HepG2 (cell line): ENCODE data around the gene DSE.

Source experiments
- BCL6 ChIP-seq: IDR thresholded peaks from 2 replicates; pipeline ENCODE4 v1.6.1; 2016; ENCODE audit warnings: missing genetic modification reagents, missing compliant biosample characterization
- ESRRA ChIP-seq: sonication (generic); formaldehyde crosslinking; IDR thresholded peaks from 2 replicates; pipeline ENCODE4 v1.5.1; 2020; ENCODE audit warnings: mild to moderate bottlenecking, low read depth, missing genetic modification reagents
- FOXK2 ChIP-seq: fragments of 450-650 bp; IDR thresholded peaks from 2 replicates; pipeline ENCODE4 v1.6.1; 2016
- TF ChIP-seq, protein P1 (sequence below): sonication (generic); formaldehyde crosslinking; IDR thresholded peaks from 2 replicates; pipeline ENCODE4 v1.5.0; 2020; ENCODE audit warnings: mild to moderate bottlenecking, missing genetic modification reagents, moderate library complexity

DNA sequence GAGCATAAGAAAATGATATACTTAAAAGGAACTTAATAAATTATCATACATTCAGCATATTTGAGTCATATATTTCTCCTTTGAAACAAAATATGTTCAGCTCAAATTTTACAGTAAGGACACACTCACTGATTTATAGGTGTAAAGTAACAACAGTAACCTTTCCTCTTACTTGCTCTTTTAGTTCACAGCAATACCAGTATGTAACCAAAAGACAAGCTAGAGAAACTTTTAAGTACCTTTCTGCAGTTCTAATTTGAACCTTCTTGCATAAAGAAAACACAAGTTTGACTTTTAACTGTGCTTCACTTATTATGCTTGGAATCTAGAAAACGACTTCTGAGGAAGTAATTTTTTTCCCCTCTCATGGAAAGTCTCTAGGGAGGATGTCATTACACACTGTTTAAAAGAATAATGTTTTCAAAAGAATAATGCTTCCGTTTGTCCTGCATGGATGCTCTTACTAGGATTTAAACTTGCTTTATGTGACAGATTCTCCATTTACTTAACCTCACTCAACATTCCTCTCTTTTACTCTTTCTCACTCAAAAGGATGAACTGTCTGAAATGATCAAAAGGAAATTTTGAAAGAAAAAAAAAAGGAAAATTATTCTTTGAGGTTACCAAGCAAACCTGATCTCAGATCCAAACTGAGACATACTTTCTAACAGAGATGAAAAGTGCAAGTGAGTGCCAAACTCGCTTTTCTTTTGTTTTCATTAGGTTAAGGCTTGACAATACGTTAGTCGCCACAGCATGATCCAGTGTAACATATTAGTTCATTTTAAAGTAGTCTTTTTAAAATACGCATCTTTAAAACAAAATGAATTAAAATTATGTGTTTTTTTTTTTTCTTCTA, 68.1 kb downstream of the DSE start:
- TF ChIP-seq FOXK2, result no peak
- TF ChIP-seq, protein P1, sequence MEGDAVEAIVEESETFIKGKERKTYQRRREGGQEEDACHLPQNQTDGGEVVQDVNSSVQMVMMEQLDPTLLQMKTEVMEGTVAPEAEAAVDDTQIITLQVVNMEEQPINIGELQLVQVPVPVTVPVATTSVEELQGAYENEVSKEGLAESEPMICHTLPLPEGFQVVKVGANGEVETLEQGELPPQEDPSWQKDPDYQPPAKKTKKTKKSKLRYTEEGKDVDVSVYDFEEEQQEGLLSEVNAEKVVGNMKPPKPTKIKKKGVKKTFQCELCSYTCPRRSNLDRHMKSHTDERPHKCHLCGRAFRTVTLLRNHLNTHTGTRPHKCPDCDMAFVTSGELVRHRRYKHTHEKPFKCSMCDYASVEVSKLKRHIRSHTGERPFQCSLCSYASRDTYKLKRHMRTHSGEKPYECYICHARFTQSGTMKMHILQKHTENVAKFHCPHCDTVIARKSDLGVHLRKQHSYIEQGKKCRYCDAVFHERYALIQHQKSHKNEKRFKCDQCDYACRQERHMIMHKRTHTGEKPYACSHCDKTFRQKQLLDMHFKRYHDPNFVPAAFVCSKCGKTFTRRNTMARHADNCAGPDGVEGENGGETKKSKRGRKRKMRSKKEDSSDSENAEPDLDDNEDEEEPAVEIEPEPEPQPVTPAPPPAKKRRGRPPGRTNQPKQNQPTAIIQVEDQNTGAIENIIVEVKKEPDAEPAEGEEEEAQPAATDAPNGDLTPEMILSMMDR, result no peak
- no peak for TF ChIP-seq BCL6 (CRISPR knock-in tag)
- no peak for TF ChIP-seq ESRRA (CRISPR knock-in tag)
